CD8-positive, alpha-beta memory T cell (primary cell): ENCODE data around the gene NOXRED1. TPM values are rescaled to one million over a fixed set of nuclear protein-coding genes. Genes with fewer than 3 reads are reported as not detected.

Source experiments
- CTCF ChIA-PET: fragments of 350-600 bp; sonication (Branson Sonifier 250); formaldehyde crosslinking; loops from one replicate; lab custom pipeline; 2021; ENCODE audit warnings: antibody characterized with exemption; lab: Charles Lee
- POLR2A ChIA-PET: fragments of 350-600 bp; sonication (Branson Sonifier 250); formaldehyde crosslinking; loops from one replicate; lab custom pipeline; 2021; ENCODE audit warnings: antibody characterized with exemption; lab: Charles Lee
- DNase-seq, 5 donors: peaks; one replicate each; pipeline versions ENCODE4 v3.0.0 to v3.0.0-alpha.2; 2020 to 2022; ENCODE audit warnings: mixed read lengths in 1 of 5
- H3K27ac ChIP-seq: one replicate; pipeline ENCODE4 v1.7.0; 2013; ENCODE audit warnings: low read depth, mild to moderate bottlenecking, low read length, moderate library complexity
- H3K27me3 ChIP-seq: 2 replicates; pipeline ENCODE4 v1.7.0; 2013; ENCODE audit warnings: low read length, mild to moderate bottlenecking; ENCODE audit not compliant: insufficient read depth, poor library complexity, severe bottlenecking
- H3K36me3 ChIP-seq: 2 replicates; pipeline ENCODE4 v1.7.0; 2013; ENCODE audit warnings: mild to moderate bottlenecking, low read length, moderate library complexity; ENCODE audit not compliant: insufficient read depth
- H3K4me1 ChIP-seq: 2 replicates; pipeline ENCODE4 v1.7.0; 2013; ENCODE audit warnings: mild to moderate bottlenecking, low read length, moderate library complexity; ENCODE audit not compliant: insufficient read depth
- H3K4me3 ChIP-seq: 2 replicates; pipeline ENCODE4 v1.7.0; 2013; ENCODE audit warnings: mild to moderate bottlenecking, low read length
- H3K9me3 ChIP-seq: 2 replicates; pipeline ENCODE4 v1.7.0; 2013; ENCODE audit warnings: mild to moderate bottlenecking, low read length
- H3K27ac Mint-ChIP-seq, 8 donors: one replicate each; pipeline ENCODE4 v1.8.0; 2020 to 2021; ENCODE audit warnings: mixed read lengths in 8 of 8, mild to moderate bottlenecking in 6 of 8, inconsistent platforms in 3 of 8, moderate library complexity in 3 of 8
- H3K27me3 Mint-ChIP-seq, 2 donors: one replicate each; pipeline ENCODE4 v1.8.0; 2020 to 2021; ENCODE audit warnings: mixed read lengths in 2 of 2, mild to moderate bottlenecking in 1 of 2, moderate library complexity in 1 of 2
- H3K36me3 Mint-ChIP-seq, 3 donors: one replicate each; pipeline ENCODE4 v1.8.0; 2020 to 2021; ENCODE audit warnings: mixed read lengths in 3 of 3, inconsistent platforms in 1 of 3, mild to moderate bottlenecking in 1 of 3
- H3K4me1 Mint-ChIP-seq, 3 donors: one replicate each; pipeline ENCODE4 v1.8.0; 2020 to 2021; ENCODE audit warnings: mixed read lengths in 3 of 3, inconsistent platforms in 1 of 3, mild to moderate bottlenecking in 1 of 3
- H3K4me3 Mint-ChIP-seq, 7 donors: one replicate each; pipeline ENCODE4 v1.8.0; 2020 to 2021; ENCODE audit warnings: mixed read lengths in 7 of 7, mild to moderate bottlenecking in 6 of 7, moderate library complexity in 4 of 7, inconsistent platforms in 2 of 7
- H3K9me3 Mint-ChIP-seq, 5 donors: one replicate each; pipeline ENCODE4 v1.8.0; 2020 to 2022; ENCODE audit warnings: mixed read lengths in 5 of 5, mild to moderate bottlenecking in 3 of 5, moderate library complexity in 2 of 5, inconsistent platforms in 1 of 5
- polyA plus RNA-seq: library from polyadenylated mRNA; unstranded; fragments of 300-500 nt; fragmentation: Illumina TruSeq; gene quantifications from one replicate; pipeline ENCODE4 v1.2.3, GENCODE V29; 2021
- total RNA-seq, 2 experiments: library from RNA; stranded (reverse); gene quantifications; one replicate each; pipeline ENCODE4 v1.2.3, GENCODE V29; 2021

Gene NOXRED1
- total and polyA plus RNA-seq, 3 experiments from 2014 or later: 0.40 to 0.42 TPM; not detected in 1

DNA sequence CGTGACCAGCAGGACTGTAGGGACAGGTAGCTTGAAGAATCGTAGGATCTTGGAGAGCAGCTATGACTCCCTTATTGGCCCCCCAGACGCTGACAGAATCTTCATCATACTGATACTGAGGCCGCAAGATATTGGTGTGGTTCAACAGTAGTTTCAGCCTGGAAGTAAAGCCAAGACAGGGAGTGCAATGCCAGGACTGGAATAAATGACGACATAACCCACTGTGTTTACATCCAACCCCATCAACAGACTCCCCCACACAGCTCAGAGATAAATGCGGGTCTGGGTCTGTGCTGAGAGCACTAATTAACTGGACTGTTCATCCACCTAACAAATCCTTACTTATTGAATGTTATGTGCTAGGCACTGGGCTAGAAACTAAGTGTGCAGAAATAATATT lies 16.6 kb downstream of the NOXRED1 start:
- no peak overlapping the region for H3K4me3 ChIP-seq
- Mint-ChIP-seq H3K9me3 (no peaks in the 10 kb centered on the region), H3K27ac (no peak overlapping the region), H3K4me1 (peaks cover 0 to 9% (median 5%) of the 10 kb centered on the region in 3 donors), H3K27me3 (no peaks in the 10 kb centered on the region), H3K36me3 (no peaks in the 10 kb centered on the region), H3K4me3 (no peak overlapping the region)
- ChIA-PET POLR2A (no interaction called here), CTCF (no interaction called here)
- H3K36me3 ChIP-seq: no peaks in the 10 kb centered on the region
- H3K27me3 ChIP-seq: no peaks in the 10 kb centered on the region
- no peak for DNase-seq
- no peaks in the 10 kb centered on the region for H3K9me3 ChIP-seq
- H3K4me1 ChIP-seq: no peaks in the 10 kb centered on the region
- no peak overlapping the region for H3K27ac ChIP-seq

DNA sequence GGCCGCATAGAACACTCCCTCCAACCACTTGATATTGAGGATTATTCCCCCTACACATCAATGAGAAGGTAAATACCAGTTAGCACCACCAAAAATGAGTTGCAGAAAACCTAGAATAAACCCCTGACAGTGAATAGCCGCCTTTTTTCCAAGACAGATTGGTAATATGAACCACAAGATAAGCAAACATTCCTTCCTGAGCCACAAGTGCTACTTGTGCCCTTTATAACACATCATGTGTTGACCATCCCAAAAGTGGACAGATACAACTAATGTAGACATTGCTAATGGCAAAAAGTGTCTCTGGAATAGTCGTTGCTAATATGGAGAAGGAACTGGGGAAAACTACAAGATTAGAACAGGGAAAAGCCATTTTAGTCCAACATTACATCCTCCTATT lies 17.2 kb downstream of the NOXRED1 start:
- Mint-ChIP-seq H3K36me3 (no peaks in the 10 kb centered on the region), H3K4me1 (peaks cover 0 to 9% (median 5%) of the 10 kb centered on the region in 3 donors), H3K4me3 (no peak overlapping the region), H3K27me3 (no peaks in the 10 kb centered on the region), H3K9me3 (no peaks in the 10 kb centered on the region), H3K27ac (no peak overlapping the region)
- H3K27ac ChIP-seq: no peak overlapping the region
- no peaks in the 10 kb centered on the region for H3K36me3 ChIP-seq
- ChIA-PET CTCF (no interaction called here), POLR2A (no interaction called here)
- H3K9me3 ChIP-seq: no peaks in the 10 kb centered on the region
- no peak for DNase-seq
- no peak overlapping the region for H3K4me3 ChIP-seq
- no peaks in the 10 kb centered on the region for H3K4me1 ChIP-seq
- H3K27me3 ChIP-seq: no peaks in the 10 kb centered on the region

DNA sequence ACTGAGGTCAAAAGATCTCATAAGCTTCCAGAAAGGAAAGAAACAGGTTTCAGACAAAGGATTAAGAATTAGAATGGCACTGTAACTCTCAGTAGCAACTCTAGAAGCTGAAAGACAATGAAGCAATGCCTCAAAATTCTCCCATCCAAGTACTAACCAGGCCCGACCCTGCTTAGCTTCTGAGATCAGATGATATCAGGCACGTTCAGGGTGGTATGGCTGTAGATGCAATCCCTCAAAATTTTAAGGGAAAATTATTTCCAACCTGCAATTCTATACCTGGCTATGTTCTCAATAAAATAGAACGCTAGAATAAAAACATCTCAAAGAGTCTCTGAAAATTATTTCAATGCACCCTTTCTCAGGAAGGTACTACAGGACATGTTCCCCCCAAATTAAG lies 19.6 kb downstream of the NOXRED1 start:
- no peak for DNase-seq
- CTCF ChIA-PET: no interaction called here
- Mint-ChIP-seq H3K27ac (no peak overlapping the region), H3K9me3 (no peaks in the 10 kb centered on the region), H3K4me3 (no peak overlapping the region), H3K36me3 (no peaks in the 10 kb centered on the region), H3K27me3 (no peaks in the 10 kb centered on the region), H3K4me1 (peaks cover 0 to 9% (median 5%) of the 10 kb centered on the region in 3 donors)
- no peaks in the 10 kb centered on the region for H3K27me3 ChIP-seq
- POLR2A ChIA-PET: no interaction called here
- H3K36me3 ChIP-seq: no peaks in the 10 kb centered on the region
- H3K4me1 ChIP-seq: no peaks in the 10 kb centered on the region
- no peak overlapping the region for H3K27ac ChIP-seq
- H3K4me3 ChIP-seq: no peak overlapping the region
- H3K9me3 ChIP-seq: no peaks in the 10 kb centered on the region

DNA sequence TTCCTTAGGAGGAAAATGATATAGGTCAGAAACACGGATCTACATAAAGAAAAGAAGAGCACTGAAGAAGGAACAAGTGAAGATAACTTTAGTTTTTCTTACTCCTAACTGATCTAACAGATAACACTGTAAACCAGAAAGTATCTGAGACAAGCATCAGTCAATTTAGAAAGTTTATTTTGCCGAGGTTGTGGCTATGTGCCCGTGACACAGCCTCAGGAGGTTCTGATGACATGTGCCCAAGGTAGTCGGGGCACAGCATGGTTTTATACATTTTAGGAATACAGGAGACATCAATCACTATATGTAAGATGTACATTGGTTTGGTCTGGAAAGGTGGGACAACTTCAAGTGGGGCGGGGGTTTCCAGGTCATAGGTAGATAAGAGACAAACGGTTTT lies 23.1 kb downstream of the NOXRED1 start:
- H3K4me1 Mint-ChIP-seq: no peaks in the 10 kb centered on the region
- H3K27ac ChIP-seq: no peak overlapping the region
- H3K4me1 ChIP-seq: no peaks in the 10 kb centered on the region
- no peaks in the 10 kb centered on the region for H3K27me3 Mint-ChIP-seq
- no peaks in the 10 kb centered on the region for H3K9me3 ChIP-seq
- H3K4me3 Mint-ChIP-seq: no peak overlapping the region
- H3K36me3 ChIP-seq: no peaks in the 10 kb centered on the region
- POLR2A ChIA-PET: no interaction called here
- CTCF ChIA-PET: no interaction called here
- no peak overlapping the region for H3K4me3 ChIP-seq
- no peaks in the 10 kb centered on the region for H3K27me3 ChIP-seq
- no peaks in the 10 kb centered on the region for H3K9me3 Mint-ChIP-seq
- no peak overlapping the region for H3K27ac Mint-ChIP-seq
- no peak for DNase-seq
- peaks cover 0 to 5% (median 0%) of the 10 kb centered on the region in 3 donors for H3K36me3 Mint-ChIP-seq

DNA sequence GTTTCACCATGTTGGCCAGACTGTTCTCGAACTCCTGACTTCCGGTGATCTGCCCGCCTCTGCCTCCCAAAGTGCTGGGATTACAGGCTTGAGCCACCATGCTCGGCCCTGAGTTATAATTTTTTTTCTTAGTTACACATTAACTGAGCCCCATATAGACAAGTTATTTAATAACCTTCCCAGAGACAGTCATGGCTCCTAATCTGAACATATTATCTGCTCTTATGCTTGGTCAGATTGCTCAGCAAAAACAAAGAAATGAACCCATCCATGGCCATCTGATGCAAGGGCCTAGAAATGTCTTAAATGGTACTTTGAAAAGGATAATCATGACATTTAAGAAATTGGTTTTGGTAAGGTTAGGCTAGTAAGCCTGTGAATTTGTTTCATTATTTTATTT lies 33.1 kb downstream of the NOXRED1 start:
- ChIA-PET POLR2A (no interaction called here), CTCF (no interaction called here)
- no peaks in the 10 kb centered on the region for H3K27me3 ChIP-seq
- Mint-ChIP-seq H3K27ac (no peak overlapping the region), H3K4me1 (no peaks in the 10 kb centered on the region), H3K4me3 (no peak overlapping the region), H3K36me3 (no peaks in the 10 kb centered on the region), H3K27me3 (peaks cover 0 to 3% of the 10 kb centered on the region in 2 donors), H3K9me3 (no peaks in the 10 kb centered on the region)
- no peaks in the 10 kb centered on the region for H3K4me1 ChIP-seq
- no peak overlapping the region for H3K27ac ChIP-seq
- H3K9me3 ChIP-seq: no peaks in the 10 kb centered on the region
- no peaks in the 10 kb centered on the region for H3K36me3 ChIP-seq
- no peak overlapping the region for H3K4me3 ChIP-seq
- no peak for DNase-seq

DNA sequence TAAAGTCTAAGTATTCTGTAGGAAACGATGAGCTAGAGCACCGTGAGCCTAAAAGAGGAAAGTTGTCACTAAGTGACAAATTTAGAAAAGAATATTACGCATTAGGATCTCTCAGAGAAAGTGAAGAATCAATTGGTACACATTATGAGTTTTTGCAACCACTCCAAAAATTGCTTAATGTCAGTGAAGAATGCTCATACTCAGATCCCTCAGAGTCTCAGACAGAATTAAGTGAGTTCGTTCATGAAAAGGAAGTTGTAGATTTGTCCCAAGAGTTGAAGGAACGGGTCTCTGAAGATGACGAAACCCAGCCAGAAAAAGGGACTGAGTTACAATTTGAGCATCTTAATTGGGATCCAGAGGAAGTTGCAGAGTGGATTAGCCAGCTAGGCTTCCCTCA lies 44.6 kb downstream of the NOXRED1 start:
- Mint-ChIP-seq H3K4me3 (no peak overlapping the region), H3K27me3 (no peaks in the 10 kb centered on the region), H3K9me3 (no peaks in the 10 kb centered on the region), H3K4me1 (peaks cover 23 to 27% (median 26%) of the 10 kb centered on the region in 3 donors), H3K27ac (no peak overlapping the region), H3K36me3 (peaks cover 0 to 2% (median 0%) of the 10 kb centered on the region in 3 donors)
- Histone ChIP-seq H3K4me3 (no peak overlapping the region), H3K27me3 (no peaks in the 10 kb centered on the region), H3K9me3 (no peaks in the 10 kb centered on the region), H3K36me3 (no peaks in the 10 kb centered on the region), H3K4me1 (peaks cover 16% of the 10 kb centered on the region), H3K27ac (no peak overlapping the region)
- DNase-seq: no peak
- ChIA-PET POLR2A (no interaction called here), CTCF (no interaction called here)

DNA sequence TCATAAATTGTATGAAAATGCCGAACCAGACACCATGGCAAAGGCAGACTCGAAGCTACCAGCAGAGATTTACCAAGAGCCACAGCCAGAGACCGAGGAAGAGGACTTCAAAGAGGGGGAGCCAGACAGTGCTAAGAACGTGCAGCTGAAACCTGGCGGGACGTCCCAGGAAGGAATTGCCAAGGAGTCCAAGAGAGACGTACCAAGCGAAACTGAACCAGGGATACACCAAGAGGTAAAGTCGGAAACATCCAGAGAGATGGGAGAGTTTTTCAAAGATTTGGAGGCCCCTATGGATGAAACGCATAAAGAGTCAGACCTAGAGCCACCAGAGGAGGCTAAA lies 45.9 kb downstream of the NOXRED1 start:
- Histone ChIP-seq H3K9me3 (no peaks in the 10 kb centered on the region), H3K4me3 (peak overlapping the region; percentile 84), H3K4me1 (peaks cover 16% of the 10 kb centered on the region), H3K36me3 (no peaks in the 10 kb centered on the region), H3K27me3 (no peaks in the 10 kb centered on the region), H3K27ac (peak overlapping the region; percentile 76)
- no peaks in the 10 kb centered on the region for H3K27me3 Mint-ChIP-seq
- no peak overlapping the region for H3K4me3 Mint-ChIP-seq
- ChIA-PET CTCF (interaction anchor here (0.7 to 1.4 kb wide), 7 partner anchors 9 to 65 kb away, joined by 3 to 9 read pairs (median 3); partner anchors contain the start of genes GSTZ1 and POMT2), POLR2A (interaction anchor here (0.5 to 1.9 kb wide), 5 partner anchors 19 to 561 kb away, joined by 3 to 21 read pairs (median 3); partner anchors contain the start of genes GSTZ1 and POMT2)
- peaks cover 27 to 39% (median 38%) of the 10 kb centered on the region in 3 donors for H3K4me1 Mint-ChIP-seq
- H3K36me3 Mint-ChIP-seq: peaks cover 0 to 2% (median 2%) of the 10 kb centered on the region in 3 donors
- H3K9me3 Mint-ChIP-seq: no peaks in the 10 kb centered on the region
- DNase-seq: no peak
- H3K27ac Mint-ChIP-seq: no peak overlapping the region

DNA sequence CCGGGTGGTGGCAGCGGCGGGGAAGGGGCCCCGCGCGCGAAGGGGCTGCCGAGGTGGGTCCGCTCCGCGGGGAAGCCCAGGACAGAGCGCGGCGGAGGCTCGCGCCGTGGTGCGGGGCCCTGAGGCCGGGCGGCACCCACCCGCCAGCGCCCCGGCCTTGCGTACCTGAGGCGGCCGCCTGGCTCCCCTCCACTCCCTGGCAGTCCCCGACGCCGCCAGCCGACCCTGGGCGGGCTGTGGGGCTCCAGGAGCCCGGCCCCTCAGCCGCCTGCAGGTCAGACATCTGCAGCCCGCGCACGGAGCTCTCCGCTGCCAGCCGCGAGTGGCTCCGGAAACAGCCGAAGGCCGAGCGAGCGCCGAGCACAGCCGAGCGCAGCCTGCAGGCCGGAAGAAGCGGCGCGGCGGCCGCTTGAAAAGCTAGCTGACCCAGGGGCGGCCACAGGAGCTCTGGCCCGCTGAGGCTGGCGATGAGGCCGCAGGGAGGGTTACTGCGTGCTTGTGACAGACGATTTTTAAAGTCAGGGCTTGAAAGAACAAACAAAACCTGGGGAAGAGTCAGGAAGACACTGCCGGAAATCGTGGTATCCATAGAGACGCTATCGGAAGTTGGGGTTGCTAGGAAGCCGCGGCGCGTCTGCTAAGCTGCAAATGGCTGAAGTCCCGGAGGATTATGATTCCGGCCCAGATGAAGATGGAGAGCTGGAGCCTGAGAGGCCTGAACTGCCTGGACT lies 46.4 kb downstream of the NOXRED1 start, which contains the start of the genes SAMD15 and TMED8:
Gene SAMD15, plus strand, starts transcription at position 609 of the 731 bp plus-strand sequence. Its CDS starts 40 bp downstream, at position 649.
Gene TMED8, minus strand, starts transcription at position 324 of the 731 bp plus-strand sequence. Its CDS starts 41 bp downstream, at position 283.
- H3K4me3 ChIP-seq: peak within 1 kb of the TSS; percentile 84

More for the DNA sequence above, 46.4 kb downstream of the NOXRED1 start, which contains the start of the genes SAMD15 and TMED8:
- ChIA-PET CTCF (interaction anchor here (0.7 to 1.4 kb wide), 7 partner anchors 10 to 64 kb away, joined by 3 to 9 read pairs (median 3); partner anchors contain the start of genes GSTZ1 and POMT2), POLR2A (interaction anchor here (0.5 to 1.9 kb wide), 5 partner anchors 18 to 560 kb away, joined by 3 to 21 read pairs (median 3); partner anchors contain the start of genes GSTZ1 and POMT2)
- Histone ChIP-seq H3K27ac (peak within 1 kb of the TSS; percentile 76), H3K27me3 (no peaks in the 10 kb centered on the region), H3K9me3 (no peaks in the 10 kb centered on the region), H3K4me1 (peaks cover 16% of the 10 kb centered on the region), H3K36me3 (no peaks in the 10 kb centered on the region)
- no peaks in the 10 kb centered on the region for H3K27me3 Mint-ChIP-seq
- peak within 1 kb of the TSS; percentile 64 to 98 (median 91) for H3K27ac Mint-ChIP-seq
- H3K4me3 Mint-ChIP-seq: peak within 1 kb of the TSS in 5 of 7 donors; percentile 86 to 93 (median 89)
- H3K9me3 Mint-ChIP-seq: no peaks in the 10 kb centered on the region
- peaks cover 0 to 2% (median 2%) of the 10 kb centered on the region in 3 donors for H3K36me3 Mint-ChIP-seq
- peak; percentile 78 to 89 (median 84) for DNase-seq
- H3K4me1 Mint-ChIP-seq: peaks cover 27 to 43% (median 41%) of the 10 kb centered on the region in 3 donors
